Adipose tissue (tissue), 3 donors: ENCODE data around the gene TMEM271. TPM values are rescaled to one million over a fixed set of nuclear protein-coding genes. Genes with fewer than 3 reads are reported as not detected.

Experiments
- H3K27ac ChIP-seq: one replicate; pipeline ENCODE4 v1.5.1; 2013; ENCODE audit warnings: low read depth, low read length
- WGBS, 3 donors: extraction: QIAGEN DNeasy Blood & Tissue Kit; methylation state at CpG; one replicate each; pipeline ENCODE4 v1.1.7; 2013; 5-methylcytosine and 5-hydroxymethylcytosine counted together
- polyA plus RNA-seq, 3 donors: library from polyadenylated mRNA; stranded (reverse); fragments of 200-250 nt; gene quantifications; one replicate each; pipeline ENCODE4 v1.2.3, GENCODE V29; 2013
- donor health status: healthy with polysubstance abuse.
- donor health status: Bipolar disorder and iron deficiency.
- donor health status: healthy.

Gene TMEM271
- polyA plus RNA-seq, 3 donors = 0.02 TPM; not detected in 2

DNA sequence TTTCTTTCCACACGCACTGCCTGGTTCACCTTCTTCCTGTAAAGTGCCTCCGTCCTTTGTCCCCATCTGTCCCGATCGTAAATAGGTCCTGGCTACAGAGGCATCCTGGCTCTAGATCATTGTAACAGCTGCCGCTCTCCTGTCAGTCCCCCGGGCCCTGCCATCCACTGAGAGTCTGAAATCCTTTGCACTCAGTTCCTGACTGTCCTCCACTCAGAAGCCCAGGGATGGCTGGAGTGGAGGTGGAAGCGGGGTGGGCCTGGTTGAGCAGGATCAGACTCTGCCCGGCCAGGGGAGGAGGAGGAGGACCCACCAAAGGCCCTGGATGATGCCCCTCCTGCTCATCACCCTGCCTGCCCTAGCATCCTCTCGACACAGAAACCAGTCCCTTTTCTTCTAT is 47.3 kb downstream of the TMEM271 start:
- no peak overlapping the region for H3K27ac ChIP-seq
- WGBS, 3 donors = 84 to 90% (median 90%) methylated on average over 9 of the region's 9 CpGs

- no peak overlapping the region for H3K27ac ChIP-seq
- 87 to 94% (median 90%) methylated on average over 10 of the region's 10 CpGs for WGBS, 3 donors
Observed at GRCh38 chr4:528296-528695, 47.8 kb downstream of the TMEM271 start.

DNA sequence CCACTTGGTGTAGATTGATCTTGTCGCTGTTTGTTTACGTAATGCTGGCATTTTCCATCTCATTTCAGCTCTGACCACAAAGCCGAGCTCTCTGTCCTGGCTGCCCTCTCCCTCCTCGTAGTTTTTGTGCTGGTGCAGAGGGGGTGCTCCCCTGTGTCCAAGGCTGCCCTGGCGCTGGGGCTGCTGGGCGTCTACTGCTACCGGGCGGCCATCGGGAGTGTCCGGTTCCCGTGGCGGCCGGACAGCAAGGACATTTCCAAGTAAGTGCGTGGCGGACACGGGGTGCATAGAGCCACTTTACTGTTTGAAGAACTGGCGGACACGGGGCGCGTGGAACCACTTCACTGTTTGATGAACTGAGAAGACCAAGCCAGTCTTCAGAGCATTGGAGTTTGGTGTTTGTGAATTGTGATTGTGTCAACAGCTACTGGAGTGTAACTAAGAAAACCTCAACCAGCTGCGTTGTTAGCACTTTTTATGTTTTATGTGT is 49.1 kb downstream of the TMEM271 start:
- 93 to 97% (median 96%) methylated on average over 21 of the region's 21 CpGs for WGBS, 3 donors
- H3K27ac ChIP-seq = no peak overlapping the region

- WGBS, 3 donors = 93 to 96% (median 95%) methylated on average over 22 of the region's 22 CpGs
- no peak overlapping the region for H3K27ac ChIP-seq
Observed at GRCh38 chr4:526189-526909, 49.7 kb downstream of the TMEM271 start.

DNA sequence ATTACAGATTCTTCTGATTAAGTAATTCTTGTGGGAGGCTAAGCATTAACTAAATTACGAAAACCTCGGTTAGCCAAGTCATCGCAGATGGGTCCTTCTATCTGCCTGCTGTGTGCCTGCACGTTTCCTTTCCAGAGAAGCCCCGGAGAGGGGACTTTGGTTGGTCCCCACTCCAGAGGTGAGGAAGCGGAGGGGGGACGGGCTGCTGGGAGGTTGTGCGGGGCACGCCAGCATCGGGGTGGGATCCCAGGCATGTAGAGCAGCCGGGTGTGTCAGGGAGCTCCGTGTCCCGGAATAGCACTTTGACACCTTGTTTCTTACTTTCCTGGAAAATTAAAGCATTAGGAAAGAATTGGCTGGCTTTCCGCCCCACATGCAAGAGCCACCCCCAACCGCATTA is 50.4 kb downstream of the TMEM271 start:
- 93 to 97% (median 95%) methylated on average over 15 of the region's 15 CpGs for WGBS, 3 donors
- H3K27ac ChIP-seq = no peak overlapping the region

DNA sequence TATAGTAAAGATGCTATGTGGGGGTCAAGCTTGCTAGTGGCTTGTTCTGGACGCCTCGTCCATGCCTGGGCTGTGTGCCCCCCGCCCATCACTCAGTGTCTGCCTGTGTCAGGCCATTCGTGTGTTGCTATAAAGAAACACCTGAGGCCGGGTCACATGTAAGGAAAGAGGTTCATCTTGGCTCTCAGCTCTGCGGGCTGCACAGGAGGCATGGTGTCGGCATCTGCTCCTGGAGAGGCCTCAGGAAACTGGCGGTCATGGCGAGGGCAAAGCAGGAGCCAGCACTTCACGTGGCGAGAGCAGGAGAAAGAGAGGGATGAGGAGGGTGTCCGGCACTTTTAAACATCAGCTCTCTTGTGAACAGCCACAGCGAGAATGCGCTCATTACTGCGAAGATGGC is 51.9 kb downstream of the TMEM271 start:
- WGBS, 3 donors = 92 to 96% (median 94%) methylated on average over 15 of the region's 15 CpGs

More for the DNA sequence above, 51.9 kb downstream of the TMEM271 start:
- no peak overlapping the region for H3K27ac ChIP-seq

Other genes with a start within 250 kb of the TMEM271 start
- 1 to 10 TPM; 2.6 to 2.8 (median 2.8) TPM for gene ZNF141, start 238.5 kb downstream of the TMEM271 start, polyA plus RNA-seq
- gene ZNF721, start 77.1 kb downstream of the TMEM271 start, polyA plus RNA-seq = 10 to 100 TPM in 1 of 3 donors, 1 to 10 TPM in 2; 7.1 to 10.4 (median 9.5) TPM
- 10 to 100 TPM; 18.9 to 29.9 (median 28.6) TPM for gene PIGG, start 77.1 kb downstream of the TMEM271 start, polyA plus RNA-seq
- 1 to 10 TPM in 2 of 3 donors, under 1 TPM in 1; 0.76 to 1.7 (median 1.2) TPM for gene PDE6B, start 49.3 kb upstream of the TMEM271 start, polyA plus RNA-seq
- 100 to 1,000 TPM; 262 to 586 (median 547) TPM for gene ATP5ME, start 98.0 kb upstream of the TMEM271 start, polyA plus RNA-seq
- gene MYL5, start 98.2 kb upstream of the TMEM271 start, polyA plus RNA-seq = 10 to 100 TPM in 2 of 3 donors, 1 to 10 TPM in 1; 6.4 to 33.9 (median 22.4) TPM
- gene SLC49A3, start 112.9 kb upstream of the TMEM271 start, polyA plus RNA-seq = 10 to 100 TPM in 2 of 3 donors, 1 to 10 TPM in 1; 6.5 to 14.6 (median 10.3) TPM
- 10 to 100 TPM; 15.8 to 38.9 (median 26.6) TPM for gene PCGF3, start 129.5 kb upstream of the TMEM271 start, polyA plus RNA-seq
- 10 to 100 TPM in 1 of 3 donors, 1 to 10 TPM in 2; 1.2 to 12.7 (median 2.4) TPM for gene CPLX1, start 249.8 kb upstream of the TMEM271 start, polyA plus RNA-seq